Retinal pigment epithelial cell (primary cell): ENCODE results near the gene CNOT10.

ENCODE experiments used
- DNase-seq: peaks from one replicate; pipeline ENCODE4 v3.0.0-alpha.2; 2010; ENCODE audit warnings: low read depth
- H3K4me3 ChIP-seq: 2 replicates; pipeline ENCODE4 v1.5.1; 2011; ENCODE audit warnings: mild to moderate bottlenecking, low read length, control low read depth, moderate library complexity
- TF ChIP-seq, protein P1 (sequence below): conservative IDR thresholded peaks from 2 replicates; pipeline ENCODE4 v1.5.1; 2011; ENCODE audit warnings: low read depth, low read length, control low read depth, inconsistent platforms

The CNOT10 gene

GRCh38 chr3:32818229-32818969, 133.4 kb downstream of the CNOT10 start:
- H3K4me3 ChIP-seq, result no peak overlapping the region
- TF ChIP-seq, protein P1, sequence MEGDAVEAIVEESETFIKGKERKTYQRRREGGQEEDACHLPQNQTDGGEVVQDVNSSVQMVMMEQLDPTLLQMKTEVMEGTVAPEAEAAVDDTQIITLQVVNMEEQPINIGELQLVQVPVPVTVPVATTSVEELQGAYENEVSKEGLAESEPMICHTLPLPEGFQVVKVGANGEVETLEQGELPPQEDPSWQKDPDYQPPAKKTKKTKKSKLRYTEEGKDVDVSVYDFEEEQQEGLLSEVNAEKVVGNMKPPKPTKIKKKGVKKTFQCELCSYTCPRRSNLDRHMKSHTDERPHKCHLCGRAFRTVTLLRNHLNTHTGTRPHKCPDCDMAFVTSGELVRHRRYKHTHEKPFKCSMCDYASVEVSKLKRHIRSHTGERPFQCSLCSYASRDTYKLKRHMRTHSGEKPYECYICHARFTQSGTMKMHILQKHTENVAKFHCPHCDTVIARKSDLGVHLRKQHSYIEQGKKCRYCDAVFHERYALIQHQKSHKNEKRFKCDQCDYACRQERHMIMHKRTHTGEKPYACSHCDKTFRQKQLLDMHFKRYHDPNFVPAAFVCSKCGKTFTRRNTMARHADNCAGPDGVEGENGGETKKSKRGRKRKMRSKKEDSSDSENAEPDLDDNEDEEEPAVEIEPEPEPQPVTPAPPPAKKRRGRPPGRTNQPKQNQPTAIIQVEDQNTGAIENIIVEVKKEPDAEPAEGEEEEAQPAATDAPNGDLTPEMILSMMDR, result no peak
- DNase-seq, result no peak

DNA sequence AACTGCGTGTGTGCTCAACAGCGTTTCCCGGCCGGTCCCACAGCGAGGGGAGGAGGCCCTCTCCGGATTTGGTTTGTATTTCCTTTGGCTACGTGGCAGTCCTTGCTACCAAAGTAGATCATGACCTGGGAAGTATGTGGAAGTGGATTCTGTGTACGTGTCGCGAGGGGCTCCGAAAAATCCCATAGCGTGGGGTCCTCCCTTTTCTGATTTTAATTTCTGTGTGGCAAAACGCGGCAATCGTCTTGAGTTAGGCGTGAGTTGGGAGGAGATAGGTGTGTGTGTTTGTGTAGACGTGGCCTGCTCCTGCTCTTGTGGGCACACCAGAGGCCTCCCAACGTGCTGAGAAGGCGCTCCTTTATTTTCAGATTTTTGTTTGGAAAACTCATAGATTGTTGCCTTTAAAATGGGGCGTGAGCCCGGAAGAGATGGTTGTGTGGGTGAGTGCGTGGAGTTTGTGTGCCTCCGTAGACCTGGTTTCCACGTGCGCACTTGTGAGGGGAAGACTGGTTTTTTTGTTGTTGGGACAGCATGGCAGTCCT, 134.1 kb downstream of the CNOT10 start:
- TF ChIP-seq, protein P1, result no peak

GRCh38 chr3:32819551-32820348, 134.8 kb downstream of the CNOT10 start:
- no peak overlapping the region for H3K4me3 ChIP-seq
- DNase-seq, result no peak
- TF ChIP-seq, protein P1, result no peak

More for the DNA sequence above, 134.1 kb downstream of the CNOT10 start:
- DNase-seq, result no peak
- no peak overlapping the region for H3K4me3 ChIP-seq

DNA sequence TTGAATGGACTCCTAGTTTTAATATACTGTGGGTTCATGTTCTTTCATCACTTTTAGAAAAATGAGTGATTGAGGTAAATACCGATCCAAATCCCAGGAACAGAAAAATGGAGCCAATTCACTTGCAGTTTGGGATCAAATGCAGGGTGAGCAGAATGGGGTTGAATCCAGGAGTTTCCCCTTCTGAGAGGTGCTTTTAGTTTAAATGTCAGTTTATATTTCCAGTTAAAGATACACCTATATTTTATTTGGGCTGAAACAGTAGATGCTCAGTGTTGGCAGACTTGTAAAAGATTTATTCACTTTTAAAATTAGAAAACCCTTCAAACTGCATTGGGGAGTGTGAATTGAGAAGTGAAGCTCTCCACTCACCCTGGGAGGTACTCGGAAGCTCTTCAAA, 135.4 kb downstream of the CNOT10 start:
- TF ChIP-seq, protein P1, result no peak
- DNase-seq, result no peak
- H3K4me3 ChIP-seq, result no peak overlapping the region

DNA sequence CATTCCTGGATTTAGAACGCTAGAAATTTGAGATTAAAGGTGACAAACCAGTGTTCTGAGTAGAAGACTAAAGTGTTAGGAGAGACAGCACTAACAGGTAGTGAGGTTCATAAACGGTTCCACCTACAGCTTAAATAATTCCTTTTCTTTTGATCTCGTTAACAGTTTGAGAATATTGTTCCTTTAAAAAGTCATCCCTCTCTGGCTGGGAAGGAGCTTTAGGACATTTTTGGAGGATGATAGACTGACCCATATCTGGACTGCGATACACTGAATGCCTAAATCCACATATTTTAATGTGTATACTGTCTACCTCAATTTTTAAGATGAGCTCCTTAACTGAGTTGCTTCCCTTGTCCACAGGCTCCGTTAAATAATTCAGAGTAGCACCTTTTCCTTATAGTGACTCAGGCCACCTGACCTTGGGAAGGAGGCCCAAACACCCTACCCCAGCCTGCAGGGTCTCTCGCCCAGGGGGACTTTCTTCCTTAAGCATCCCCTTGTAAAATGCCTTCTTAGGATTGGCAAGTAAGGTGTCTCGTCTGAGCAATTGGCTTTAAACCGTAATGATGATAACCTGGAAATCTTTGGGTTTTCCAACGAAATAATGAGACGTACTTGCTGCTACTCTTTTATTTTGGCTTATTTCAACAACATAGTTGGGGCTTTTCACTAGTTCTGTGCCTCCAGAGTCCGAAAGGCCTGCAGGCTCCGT, 136.1 kb downstream of the CNOT10 start:
- no peak for DNase-seq
- H3K4me3 ChIP-seq, result no peak overlapping the region
- TF ChIP-seq, protein P1, result no peak

- DNase-seq, result no peak
- TF ChIP-seq, protein P1, result no peak
- no peak overlapping the region for H3K4me3 ChIP-seq
Observed at GRCh38 chr3:32821686-32822296, 136.8 kb downstream of the CNOT10 start.
